ENCODE measurements around the gene EPB42.

GRCh38 chr15:43193710-43194109, 27.1 kb downstream of the EPB42 start:
- TF ChIP-seq CTCF (IDR thresholded peaks at IDR 0.05) (no peak), POLR2A (IDR thresholded peaks at IDR 0.05) (no peak)

All from heart left ventricle (tissue), 13 donors.